Measurements from ENCODE around the gene RBM19.

The RBM19 gene

DNA sequence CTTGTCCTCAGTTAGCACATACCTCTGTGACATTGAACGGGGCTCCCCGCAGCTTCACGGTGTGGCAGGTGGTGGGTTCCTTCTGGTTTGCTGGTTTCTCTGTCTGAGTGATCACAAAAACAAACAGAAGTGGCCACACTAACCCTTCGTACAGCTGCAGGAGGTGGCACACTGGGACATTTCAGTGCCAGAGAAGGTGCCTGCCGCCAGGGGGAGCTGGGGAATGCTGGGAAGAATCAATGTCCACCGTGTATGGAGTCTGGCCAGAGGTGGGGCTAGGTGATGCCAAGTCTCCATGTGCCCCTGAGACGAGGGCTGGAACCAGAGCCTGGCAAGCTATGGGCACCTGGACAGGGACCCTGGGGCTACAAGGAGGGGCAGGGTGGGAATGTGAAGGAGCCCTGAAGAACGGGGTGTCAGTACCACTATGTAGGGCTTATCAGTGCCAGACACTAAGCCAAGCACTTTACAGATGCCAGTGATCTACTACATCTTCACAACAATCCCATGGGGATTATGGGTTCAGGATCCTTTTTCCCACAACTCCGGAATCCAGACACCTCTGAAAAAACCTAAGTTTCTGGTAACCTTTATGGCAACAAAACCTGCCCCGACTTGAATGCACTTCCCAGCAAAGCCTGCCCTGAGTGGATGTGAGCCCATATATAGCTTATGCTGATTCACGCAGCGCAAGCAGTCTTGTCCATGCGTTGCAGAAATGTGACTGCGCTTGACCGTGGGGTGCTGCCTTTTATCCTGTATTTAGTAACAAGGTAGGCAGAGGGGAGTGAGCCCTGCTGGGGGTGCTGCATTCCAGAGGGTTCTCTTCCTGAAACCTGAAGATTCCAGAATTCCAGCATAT, 10.8 kb downstream of the RBM19 start:
- peak; percentile 24 for DNase-seq (ENCODE audit: low read depth, low spot score)

DNA sequence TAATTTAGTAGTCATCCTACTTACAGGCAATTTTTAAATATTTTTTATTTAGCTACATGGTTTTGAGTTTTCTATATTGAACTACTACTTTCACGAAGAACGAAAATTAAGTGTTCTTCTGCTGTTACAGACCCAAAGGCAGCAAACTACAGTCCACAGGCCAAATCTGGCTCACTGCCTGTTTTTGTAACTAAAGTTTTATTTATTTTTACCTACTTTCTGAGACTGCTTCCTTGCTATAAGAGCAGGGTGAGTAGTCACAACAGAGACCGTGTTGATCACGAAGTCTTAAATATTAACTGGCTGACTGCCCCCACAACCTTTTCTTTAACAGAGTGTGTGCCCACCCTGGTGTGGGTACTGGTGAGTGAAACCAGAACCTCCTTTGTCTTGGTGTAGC, 11.6 kb downstream of the RBM19 start:
- no peak for DNase-seq (ENCODE audit: low read depth, low spot score)

DNA sequence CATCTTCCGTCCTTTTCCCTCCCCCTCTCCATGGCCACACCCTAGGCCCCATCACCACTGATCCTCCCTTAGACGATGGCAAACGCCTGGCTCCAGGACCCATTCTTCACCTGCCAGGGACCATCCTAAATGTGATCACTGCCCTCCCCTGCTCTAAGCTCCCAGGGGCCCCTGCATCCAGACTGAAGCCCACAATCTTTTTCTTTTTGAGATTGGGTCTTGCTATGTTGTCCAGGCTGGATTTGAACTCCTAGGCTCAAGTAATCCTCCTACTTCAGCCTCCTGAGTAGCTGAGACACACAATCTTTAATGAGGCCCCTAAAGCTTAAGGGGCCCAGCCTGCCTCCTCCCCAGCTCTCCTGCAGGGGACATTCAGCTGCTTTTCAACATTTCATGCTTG, 15.3 kb downstream of the RBM19 start:
- no peak for DNase-seq (ENCODE audit: low read depth, low spot score)

DNA sequence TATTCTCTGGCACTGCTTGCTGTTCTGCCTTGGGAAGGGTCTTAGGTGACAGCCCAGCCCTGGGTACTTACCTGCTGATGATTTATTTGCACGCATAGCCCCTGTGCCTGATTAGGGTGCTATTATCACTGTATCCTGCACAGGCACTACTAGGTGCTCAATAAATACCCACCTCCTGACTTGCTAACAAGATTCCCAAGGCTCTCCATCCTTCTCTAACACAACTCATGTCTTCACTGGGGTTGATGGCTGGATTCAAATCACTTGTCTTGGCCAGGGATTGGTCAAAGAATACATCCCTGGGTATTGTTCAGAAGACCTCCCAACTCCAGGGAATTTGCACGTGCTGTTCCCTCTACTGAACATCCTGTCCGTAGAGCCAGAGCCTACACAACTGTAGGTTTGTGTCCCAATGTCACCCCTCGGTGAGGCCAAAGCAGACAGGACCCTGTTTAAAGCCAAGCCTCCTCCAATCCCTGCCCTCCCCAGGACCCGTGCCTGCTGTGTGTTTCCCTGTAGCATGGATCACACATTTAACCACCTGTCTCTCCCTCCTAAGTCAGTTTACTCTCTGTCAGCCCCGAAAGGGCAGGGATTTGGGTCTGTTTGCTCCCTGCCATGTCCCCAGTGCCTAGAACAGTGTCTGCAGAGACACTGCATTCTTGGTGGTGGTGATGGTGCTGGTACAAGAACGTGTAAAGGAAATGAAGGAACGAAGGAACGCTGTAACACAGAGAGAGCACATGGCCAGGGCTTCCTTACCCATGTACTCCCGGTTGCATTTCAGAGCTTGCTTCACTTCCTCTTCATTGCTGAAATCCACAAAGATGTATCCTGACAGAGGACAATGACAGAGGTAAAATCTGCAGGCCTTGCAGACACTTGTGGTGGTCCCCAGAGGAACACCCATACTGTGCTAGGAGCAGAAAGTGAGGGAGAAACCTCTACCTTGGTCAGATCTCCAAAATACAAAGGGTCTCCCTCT, 16.5 kb downstream of the RBM19 start:
- DNase-seq (ENCODE audit: low read depth, low spot score), result no peak

DNA sequence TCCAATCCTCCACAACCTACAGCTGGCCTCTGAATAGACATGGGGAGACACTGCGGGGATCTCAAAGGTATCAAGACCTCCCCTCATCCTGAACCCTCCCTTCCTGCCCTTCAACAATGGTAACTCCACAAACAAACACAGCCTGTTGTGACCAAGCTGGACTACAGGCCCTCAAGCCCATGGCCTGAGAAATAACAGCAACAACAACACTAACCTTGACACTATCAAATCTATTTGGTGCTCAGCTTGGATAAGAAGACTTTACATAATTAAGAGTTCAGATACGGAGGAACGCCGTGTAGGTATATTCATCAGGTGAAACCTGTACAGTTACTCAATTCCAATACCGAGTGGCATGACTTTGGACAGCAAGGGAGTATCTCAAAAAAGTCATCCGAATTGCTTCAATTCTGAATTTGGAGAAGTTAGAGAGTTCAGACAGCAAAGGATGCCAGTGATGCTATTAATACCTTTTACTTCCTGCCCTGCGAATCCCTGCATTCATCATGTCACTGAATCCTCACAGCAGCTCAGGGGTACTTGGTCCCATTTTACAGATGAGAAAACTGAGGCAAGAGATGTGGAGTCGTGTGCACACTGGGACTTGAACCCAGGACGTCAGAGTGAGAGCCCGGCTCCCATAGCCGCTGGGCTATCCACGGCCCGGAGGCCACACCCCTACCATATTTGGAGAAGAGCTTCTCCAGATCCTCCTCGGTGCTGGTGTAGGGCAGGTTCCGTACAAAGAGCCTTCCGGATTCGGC, 17.8 kb downstream of the RBM19 start:
- no peak for DNase-seq (ENCODE audit: low read depth, low spot score)

DNA sequence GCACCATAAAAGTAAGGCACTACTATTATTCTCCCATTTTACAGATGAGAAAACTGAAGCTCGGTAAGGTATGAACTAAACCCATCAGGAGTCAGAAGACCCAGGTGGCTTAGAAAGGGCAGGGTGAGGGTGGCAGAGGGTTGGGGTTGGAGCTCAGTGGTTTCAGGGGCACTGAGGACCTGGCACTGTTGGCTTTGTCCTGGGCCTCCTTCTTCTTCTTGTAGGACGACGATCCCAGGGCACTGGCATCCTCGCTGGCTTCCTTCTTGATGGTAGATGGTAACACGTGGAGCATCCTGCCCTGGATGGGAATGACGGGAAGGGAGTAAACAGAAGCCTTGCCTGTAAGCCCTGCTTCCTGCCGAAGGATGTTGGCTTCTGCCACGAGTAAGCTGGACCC, 19.9 kb downstream of the RBM19 start:
- DNase-seq (ENCODE audit: low read depth, low spot score), result no peak

DNA sequence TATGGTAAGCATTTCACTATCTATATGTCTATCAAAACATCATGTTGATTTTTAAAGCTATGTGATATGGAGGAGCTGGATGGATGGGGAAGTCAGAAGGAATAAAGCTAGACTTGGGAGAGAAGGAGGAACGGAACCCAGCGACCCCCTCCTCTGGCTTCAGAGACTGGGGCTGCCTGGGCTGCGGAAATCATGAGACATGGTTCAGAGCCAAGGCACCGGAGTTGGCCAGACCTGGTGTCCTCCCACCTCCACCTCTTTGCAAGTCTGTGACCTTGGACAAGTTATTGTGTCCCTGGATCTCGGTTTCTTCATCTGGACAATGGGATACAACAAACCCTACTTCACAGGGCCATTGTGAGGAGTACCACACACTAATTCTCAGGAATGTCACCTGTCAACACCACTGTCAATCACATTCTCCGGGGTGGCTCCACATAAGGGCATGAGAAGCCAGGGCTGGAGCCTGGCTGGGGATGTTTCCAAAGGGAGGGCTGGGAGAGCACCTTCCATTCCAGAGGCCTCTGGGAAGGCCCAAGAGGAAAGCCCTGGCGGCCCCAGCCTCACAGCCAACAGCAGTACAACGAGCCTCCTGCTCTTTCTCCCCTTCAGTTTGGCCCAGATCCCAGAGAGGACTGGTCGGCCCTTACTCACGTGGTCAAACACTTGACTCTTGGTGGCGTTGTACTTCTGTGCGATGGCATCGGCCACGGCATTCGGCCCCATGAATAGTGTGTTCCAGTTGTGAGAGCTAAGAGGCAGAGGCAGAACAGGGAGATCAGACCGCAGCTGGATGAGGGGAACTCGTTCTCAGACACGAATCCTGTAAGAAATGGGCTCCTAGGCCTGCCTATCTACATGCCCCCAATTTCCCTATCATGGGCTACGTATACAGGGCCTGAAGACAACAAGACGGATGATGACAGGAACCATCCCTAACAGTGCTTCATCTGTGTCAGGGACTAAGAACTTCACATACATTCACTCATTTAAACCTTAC, 20.7 kb downstream of the RBM19 start:
- DNase-seq (ENCODE audit: low read depth, low spot score), result no peak

DNA sequence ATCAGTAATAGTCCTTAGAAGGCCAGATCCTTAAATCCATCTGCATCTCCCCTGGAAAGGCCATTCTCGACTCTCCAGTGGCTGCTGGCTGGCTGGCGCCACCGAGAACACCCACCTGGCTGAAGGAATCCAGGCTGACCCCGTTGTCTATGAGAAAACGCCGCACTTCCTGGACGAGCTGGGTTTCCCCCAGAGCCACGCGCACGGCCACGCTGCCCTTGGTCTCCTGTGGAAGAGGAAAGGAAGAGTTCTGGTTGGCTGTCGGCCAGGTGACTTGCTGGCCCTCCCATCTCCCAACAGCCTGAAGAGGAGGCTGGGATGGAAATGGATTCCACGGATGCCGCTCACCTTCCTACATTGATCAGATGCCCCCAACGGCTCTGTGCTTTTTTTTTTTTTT, 23.9 kb downstream of the RBM19 start:
- DNase-seq (ENCODE audit: low read depth, low spot score), result no peak

DNA sequence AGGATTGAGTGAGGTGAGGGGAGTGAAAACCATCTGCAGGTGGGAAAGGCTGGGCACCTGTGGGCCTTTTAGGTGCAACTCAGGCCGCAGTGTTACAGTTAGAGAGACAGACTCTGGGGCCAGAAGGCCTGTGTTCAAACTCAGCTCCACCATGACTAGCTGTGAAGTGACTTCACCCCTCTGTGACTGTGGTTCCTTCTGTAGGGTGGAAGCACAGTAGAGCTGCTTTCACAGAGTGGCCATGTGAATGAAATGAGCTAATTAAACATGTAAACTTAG, 25.0 kb downstream of the RBM19 start:
- DNase-seq (ENCODE audit: low read depth, low spot score), result no peak

DNA sequence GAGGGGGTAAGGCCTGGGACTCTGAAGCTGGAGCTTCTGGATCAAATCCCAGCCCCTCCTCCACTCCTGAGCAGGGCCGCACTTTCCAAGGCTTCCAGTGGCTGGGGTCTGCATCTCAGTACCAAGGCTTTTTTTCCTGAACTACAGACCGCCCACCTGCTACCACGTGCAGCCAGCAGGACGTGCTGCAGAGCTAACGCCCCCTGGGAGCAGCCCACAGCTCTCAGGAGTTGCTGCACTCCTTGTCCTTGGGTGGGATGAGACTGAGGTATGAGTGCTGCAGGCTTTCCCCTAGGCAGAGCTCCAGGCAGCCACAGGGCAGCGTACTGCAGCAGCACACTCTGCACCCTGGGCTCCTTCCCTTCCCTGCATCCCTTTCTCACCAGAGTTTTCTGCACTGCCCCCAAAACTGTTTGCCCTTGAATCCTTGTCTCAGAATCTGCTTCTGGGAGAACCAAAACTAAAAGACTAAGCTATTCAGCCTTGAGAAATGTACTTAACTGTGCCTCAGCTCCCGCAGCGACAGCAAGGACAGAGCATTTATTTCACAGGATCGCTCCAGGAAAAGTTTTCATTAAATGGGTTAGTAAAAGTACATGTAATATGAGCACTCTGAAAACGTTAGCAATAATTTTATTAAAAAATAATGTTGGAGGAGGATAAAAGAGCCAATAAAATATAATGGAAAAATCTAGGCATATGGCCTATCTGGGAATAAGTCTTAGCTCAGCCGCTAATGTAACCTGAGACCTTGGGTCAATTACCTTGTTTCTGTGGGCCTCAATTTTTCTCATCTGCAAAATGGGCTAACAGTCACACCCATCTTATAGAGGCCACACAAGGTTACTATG, 25.5 kb downstream of the RBM19 start:
- no peak for DNase-seq (ENCODE audit: low read depth, low spot score)

DNA sequence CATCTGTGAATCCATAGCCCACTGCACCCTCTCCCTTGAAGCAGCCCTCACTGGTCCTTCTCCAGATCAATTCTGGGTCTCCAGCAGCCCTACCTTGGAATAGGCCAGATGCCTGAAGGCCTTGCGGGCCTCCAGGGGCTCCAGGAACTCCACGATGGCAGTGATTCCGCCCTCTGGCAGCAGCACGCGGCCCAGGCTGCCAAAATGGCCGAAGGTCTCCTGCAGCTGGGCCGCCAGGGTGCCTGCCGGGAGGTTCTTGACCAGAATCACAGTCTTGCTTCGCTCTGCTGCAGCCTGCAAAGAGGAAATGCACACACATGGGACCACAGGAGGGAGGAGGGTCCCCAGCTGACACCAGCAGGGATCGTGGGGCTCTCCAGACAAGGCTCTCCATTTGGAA, 26.3 kb downstream of the RBM19 start:
- no peak for DNase-seq (ENCODE audit: low read depth, low spot score)

DNA sequence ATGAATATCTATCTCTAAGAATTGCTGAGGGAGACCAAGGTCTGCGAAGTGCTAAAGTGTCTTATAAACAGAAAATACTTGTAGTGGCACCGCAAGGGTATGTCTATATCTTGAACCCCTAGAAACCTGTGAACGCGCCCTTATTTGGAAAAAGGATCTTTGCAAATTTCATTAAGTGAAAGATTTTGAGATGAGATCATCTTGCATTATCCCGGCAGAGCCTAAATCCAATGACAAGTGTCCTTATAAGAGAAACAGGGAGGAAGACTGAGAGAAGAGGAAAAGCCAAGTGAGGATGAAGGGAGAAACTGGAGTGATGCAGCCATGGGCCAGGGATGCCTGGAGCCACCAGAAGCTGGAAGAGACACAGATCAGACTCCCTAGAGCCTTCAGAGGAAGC, 27.7 kb downstream of the RBM19 start:
- DNase-seq (ENCODE audit: low read depth, low spot score), result no peak

DNA sequence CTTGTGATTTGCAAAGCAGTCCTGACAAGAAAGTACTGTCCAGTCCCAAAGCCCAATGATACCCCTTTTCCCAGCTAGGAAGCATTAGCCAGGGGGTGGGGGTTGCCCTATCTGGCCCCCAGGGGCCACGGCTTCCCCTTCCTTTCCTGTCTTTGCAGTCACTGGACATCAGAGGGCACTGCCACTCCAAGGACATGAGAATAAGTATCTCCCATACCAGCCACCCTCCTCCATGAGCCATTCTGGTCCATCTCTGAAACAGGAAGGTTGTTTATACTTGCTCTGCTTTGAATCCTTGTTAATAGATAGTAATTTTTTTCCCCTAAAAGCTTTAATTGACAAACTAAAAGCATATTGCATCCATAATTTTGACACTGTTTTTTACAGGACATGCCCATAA, 29.7 kb downstream of the RBM19 start:
- DNase-seq (ENCODE audit: low read depth, low spot score), result no peak

DNA sequence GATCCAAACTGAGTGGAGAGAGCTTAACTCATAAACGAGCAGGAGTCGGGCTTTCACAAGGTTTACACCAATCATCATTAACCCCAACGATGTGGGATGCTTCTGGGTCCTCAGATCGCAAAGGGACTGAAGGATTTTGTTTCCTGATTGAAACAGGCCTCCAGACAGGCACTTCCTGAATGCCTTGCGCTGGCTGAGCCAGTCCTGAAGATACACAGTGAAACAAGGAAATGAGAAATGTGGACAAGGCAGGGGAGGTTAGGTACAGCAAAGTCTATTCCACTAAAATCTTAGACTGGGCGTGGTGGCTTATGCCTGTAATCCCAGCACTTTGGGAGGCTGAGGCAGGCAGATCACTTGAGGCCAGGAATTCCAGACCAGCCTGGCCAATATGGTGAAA, 30.7 kb downstream of the RBM19 start:
- DNase-seq (ENCODE audit: low read depth, low spot score), result no peak

DNA sequence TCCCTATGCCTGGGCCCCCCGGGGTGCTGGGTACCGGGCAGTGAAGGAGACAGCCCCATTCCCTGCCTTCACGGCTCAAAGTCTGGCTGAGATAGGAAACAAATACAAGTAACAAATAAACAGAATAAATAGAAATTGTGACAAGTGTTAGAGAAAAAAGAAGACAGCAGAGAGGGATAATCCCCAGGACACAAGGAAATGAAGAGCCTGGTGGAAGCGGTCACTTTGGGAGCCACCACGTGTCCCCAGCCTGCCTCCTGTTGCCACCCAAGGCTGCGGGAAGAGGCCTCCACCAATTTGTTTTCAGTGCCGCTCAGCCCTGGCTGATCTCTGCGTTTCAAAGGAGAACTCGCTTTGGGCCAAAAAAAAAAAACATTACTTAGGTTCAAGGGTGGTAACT, 31.2 kb downstream of the RBM19 start:
- DNase-seq (ENCODE audit: low read depth, low spot score), result no peak

DNA sequence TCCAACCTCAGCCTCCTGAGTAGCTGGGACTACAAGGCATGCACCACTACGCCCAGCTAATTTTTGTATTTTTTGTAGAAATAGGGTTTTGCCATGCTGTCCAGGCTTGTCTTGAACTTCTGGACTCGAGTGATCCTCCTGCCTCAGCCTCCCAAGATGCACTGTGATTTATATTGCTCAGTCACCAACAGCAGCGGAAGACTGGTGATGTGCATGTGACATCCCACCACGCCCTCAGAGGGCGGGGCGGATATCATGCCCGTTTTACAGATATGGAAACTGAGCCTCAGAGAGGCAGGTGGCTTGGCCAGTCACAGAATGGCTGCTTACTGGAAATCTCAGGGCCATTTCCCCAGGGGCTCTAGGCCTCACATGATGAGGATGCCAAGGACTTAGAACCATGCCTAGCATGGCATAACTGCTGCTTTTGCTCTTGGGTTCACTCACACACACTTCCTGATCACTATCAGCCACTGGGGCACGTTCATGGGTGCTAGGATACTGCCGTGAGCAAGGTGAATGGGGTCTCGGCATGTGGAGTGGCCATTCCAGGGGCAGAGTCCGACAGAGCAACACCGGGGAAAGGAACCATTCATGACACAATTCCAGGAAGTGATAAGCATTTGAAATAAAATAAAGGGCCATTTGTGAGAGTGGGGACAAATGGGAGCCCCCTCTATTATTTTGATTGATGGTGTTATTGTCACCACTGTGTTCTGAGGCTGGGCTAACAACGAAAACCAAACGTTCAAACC, 31.9 kb downstream of the RBM19 start:
- no peak for DNase-seq (ENCODE audit: low read depth, low spot score)

DNA sequence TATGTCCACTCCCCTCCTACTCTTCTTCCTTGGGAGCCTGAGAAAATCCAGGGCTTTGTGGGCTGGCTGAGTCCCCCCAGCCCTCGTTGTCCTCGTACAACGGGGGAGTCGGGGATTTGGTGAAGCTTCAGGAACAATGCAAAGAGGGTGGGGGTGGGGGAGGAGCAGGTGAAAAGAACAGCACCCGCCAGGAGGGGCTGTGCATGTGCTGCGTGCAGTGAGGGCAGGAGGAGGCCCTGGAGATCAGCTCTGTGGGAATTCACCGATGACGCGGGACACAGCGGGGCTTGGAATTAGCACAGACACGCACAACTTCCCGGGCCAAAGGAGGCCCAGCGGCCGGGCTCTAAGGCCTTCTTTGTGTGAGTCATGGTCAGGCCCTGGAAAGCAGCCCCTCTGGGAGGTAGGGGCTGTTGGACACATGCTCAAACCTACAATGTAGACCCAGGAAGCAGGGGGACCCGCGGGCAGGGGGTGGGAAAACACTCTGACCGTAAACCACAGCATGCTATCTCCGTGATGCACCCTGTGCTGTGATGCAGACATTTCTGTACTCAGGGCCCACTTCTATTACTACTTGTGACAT, 32.8 kb downstream of the RBM19 start:
- peak; percentile 92 for DNase-seq (ENCODE audit: low read depth, low spot score)

DNA sequence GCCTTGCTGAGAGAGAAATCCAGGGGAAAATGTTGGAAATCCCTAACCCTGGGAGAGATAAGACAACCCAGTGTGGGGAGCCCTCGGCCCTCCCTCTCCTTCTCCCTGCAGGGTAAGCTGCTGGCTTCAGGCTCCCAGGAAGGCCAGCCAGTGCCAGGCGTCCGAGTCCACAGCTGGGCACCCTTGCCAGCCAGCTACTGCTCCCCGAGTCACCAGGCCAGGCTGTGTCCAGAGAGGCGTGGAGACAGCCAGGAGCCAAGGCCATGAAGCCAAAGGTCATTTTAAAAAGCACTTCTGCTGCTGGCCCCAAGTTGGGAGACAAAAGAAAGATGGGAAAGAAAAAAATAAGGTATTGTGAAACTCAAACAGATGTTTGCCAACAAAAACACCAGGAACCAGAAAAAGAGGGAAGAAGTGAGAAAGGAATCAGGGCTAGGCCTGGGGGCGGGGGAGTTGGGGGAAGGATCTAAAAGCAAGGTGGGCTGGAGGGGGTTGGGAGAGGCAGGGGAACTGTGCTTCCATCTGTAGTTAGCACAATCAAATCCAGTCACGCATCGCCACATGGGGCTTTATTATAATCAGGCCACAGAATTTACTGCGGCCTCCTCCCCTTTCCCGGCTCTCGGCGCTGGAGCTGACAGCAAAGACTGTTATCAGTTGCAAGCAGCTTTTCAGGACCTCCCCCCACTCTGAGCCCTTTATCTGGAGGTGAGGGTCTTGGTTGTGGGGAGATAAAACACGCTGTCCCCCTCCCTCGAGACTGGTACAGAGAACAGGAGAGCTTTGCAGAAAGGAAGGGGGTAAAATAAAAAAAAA, 33.5 kb downstream of the RBM19 start:
- peak; percentile 51 for DNase-seq (ENCODE audit: low read depth, low spot score)
